ENCODE measurements around the gene HSCB.
"Not testable (repeated sequence)": the region's sequence is repeated elsewhere in the genome, so short reads cannot be mapped to it uniquely, and the experiment has no call there.

Gene HSCB

GRCh38 chr22:28741785-28742561 lies at the start of gene HSCB, which contains the start of gene CHEK2:
HSCB (plus strand) TSS chr22:28742039; CDS start chr22:28742096, 57 bp downstream.
CHEK2 (minus strand) TSS chr22:28741820; CDS start chr22:28734721, 7,099 bp downstream.
- DNase-seq (ENCODE audit: extremely low read depth in 1 of 2, low read depth in 1 of 2): peak; percentile 94 to 99

GRCh38 chr22:28693041-28693760 lies 48.6 kb upstream of the HSCB start:
- DNase-seq (ENCODE audit: extremely low read depth in 1 of 2, low read depth in 1 of 2): not testable (repeated sequence)

- DNase-seq (ENCODE audit: extremely low read depth in 1 of 2, low read depth in 1 of 2): no peak
Measured at GRCh38 chr22:28702891-28703290, 38.9 kb upstream of the HSCB start.

- no peak for DNase-seq (ENCODE audit: extremely low read depth in 1 of 2, low read depth in 1 of 2)
Measured at GRCh38 chr22:28703436-28703835, 38.4 kb upstream of the HSCB start.

GRCh38 chr22:28706845-28707244 lies 35.0 kb upstream of the HSCB start:
- DNase-seq (ENCODE audit: extremely low read depth in 1 of 2, low read depth in 1 of 2): no peak

GRCh38 chr22:28710107-28710506 lies 31.7 kb upstream of the HSCB start:
- no peak for DNase-seq (ENCODE audit: extremely low read depth in 1 of 2, low read depth in 1 of 2)

GRCh38 chr22:28710576-28711191 lies 31.2 kb upstream of the HSCB start:
- no peak for DNase-seq (ENCODE audit: extremely low read depth in 1 of 2, low read depth in 1 of 2)

GRCh38 chr22:28711341-28711740 lies 30.5 kb upstream of the HSCB start:
- no peak for DNase-seq (ENCODE audit: extremely low read depth in 1 of 2, low read depth in 1 of 2)

GRCh38 chr22:28711820-28712777 lies 29.7 kb upstream of the HSCB start:
- no peak for DNase-seq (ENCODE audit: extremely low read depth in 1 of 2, low read depth in 1 of 2)

GRCh38 chr22:28714043-28714628 lies 27.7 kb upstream of the HSCB start:
- no peak for DNase-seq (ENCODE audit: extremely low read depth in 1 of 2, low read depth in 1 of 2)

- no peak for DNase-seq (ENCODE audit: extremely low read depth in 1 of 2, low read depth in 1 of 2)
Measured at GRCh38 chr22:28715611-28716010, 26.2 kb upstream of the HSCB start.

- no peak for DNase-seq (ENCODE audit: extremely low read depth in 1 of 2, low read depth in 1 of 2)
Measured at GRCh38 chr22:28716686-28717085, 25.2 kb upstream of the HSCB start.

GRCh38 chr22:28718044-28718443 lies 23.8 kb upstream of the HSCB start:
- no peak for DNase-seq (ENCODE audit: extremely low read depth in 1 of 2, low read depth in 1 of 2)

GRCh38 chr22:28728002-28728401 lies 13.8 kb upstream of the HSCB start:
- DNase-seq (ENCODE audit: extremely low read depth in 1 of 2, low read depth in 1 of 2): no peak

GRCh38 chr22:28728621-28729313 lies 13.1 kb upstream of the HSCB start:
- DNase-seq (ENCODE audit: extremely low read depth in 1 of 2, low read depth in 1 of 2): no peak

- no peak for DNase-seq (ENCODE audit: extremely low read depth in 1 of 2, low read depth in 1 of 2)
Measured at GRCh38 chr22:28730179-28730578, 11.7 kb upstream of the HSCB start.

- DNase-seq (ENCODE audit: extremely low read depth in 1 of 2, low read depth in 1 of 2): no peak
Measured at GRCh38 chr22:28734393-28734792, 7.4 kb upstream of the HSCB start.

- DNase-seq (ENCODE audit: extremely low read depth in 1 of 2, low read depth in 1 of 2): no peak
Measured at GRCh38 chr22:28736301-28737155, 5.3 kb upstream of the HSCB start.

GRCh38 chr22:28737701-28738100 lies 4.1 kb upstream of the HSCB start:
- no peak for DNase-seq (ENCODE audit: extremely low read depth in 1 of 2, low read depth in 1 of 2)

All from stimulated activated CD8-positive, alpha-beta memory T cell treated with anti-CD3 and anti-CD28 coated beads, Interleukin-7, amount 100 ng/mL, for 48 hours (primary cell).